Choroid plexus epithelial cell (primary cell): Measurements from ENCODE around the gene WRAP53.
A peak's percentile ranks its signal among the peaks of the same experiment; 100 is the strongest.

Experiments used
- DNase-seq: peaks from one replicate; pipeline ENCODE4 v3.0.0-alpha.2; 2010; ENCODE audit warnings: low read depth
- H3K4me3 ChIP-seq: 2 replicates; pipeline ENCODE4 v1.5.1; 2011; ENCODE audit warnings: low read depth, mild to moderate bottlenecking, control low read depth, low read length, moderate library complexity
- TF ChIP-seq, protein P1 (sequence below): conservative IDR thresholded peaks from 2 replicates; pipeline ENCODE4 v1.5.1; 2011; ENCODE audit warnings: low read depth, mild to moderate bottlenecking, control low read depth, inconsistent platforms, low read length, moderate library complexity

WRAP53 gene

DNA sequence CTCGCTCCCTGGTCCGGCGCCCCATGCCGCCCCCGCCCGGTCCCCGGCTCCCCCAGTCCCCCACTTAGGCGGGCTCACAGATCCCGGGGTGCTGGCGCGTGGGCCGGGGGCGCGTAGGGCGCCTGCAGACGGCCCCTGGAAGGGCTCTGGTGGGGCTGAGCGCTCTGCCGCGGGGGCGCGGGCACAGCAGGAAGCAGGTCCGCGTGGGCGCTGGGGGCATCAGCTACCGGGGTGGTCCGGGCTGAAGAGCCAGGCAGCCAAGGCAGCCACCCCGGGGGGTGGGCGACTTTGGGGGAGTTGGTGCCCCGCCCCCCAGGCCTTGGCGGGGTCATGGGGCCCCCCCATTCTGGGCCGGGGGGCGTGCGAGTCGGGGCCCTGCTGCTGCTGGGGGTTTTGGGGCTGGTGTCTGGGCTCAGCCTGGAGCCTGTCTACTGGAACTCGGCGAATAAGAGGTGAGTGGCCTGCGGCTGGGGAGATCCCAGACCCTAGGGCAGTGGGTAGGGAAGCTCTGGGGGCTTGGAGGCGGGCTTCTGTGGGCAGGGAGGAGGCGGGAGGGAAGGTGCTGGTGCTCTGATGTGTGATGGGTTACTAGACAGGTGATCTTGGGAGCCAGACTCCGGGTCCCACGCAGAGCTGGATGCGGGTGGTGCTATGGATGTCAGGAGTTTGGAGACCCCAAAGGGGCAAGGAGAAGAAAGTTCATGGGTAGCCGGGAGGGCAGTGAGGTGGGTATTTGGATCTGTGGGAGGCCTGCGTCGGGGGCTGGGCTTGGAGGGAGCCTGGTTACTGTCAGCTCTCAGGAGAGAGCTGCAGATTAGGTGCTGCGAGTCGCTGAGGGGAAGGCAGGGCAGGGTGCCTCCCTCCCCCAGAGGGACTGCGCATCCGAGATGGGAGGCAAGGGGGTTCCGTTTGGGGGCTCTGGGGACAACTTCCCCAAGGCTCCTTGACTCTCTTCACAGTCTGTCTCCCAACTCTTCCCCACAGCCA, 17.3 kb downstream of the WRAP53 start:
- TF ChIP-seq, protein P1, sequence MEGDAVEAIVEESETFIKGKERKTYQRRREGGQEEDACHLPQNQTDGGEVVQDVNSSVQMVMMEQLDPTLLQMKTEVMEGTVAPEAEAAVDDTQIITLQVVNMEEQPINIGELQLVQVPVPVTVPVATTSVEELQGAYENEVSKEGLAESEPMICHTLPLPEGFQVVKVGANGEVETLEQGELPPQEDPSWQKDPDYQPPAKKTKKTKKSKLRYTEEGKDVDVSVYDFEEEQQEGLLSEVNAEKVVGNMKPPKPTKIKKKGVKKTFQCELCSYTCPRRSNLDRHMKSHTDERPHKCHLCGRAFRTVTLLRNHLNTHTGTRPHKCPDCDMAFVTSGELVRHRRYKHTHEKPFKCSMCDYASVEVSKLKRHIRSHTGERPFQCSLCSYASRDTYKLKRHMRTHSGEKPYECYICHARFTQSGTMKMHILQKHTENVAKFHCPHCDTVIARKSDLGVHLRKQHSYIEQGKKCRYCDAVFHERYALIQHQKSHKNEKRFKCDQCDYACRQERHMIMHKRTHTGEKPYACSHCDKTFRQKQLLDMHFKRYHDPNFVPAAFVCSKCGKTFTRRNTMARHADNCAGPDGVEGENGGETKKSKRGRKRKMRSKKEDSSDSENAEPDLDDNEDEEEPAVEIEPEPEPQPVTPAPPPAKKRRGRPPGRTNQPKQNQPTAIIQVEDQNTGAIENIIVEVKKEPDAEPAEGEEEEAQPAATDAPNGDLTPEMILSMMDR = no peak
- H3K4me3 ChIP-seq = peak overlapping the region; percentile 36
- no peak for DNase-seq

DNA sequence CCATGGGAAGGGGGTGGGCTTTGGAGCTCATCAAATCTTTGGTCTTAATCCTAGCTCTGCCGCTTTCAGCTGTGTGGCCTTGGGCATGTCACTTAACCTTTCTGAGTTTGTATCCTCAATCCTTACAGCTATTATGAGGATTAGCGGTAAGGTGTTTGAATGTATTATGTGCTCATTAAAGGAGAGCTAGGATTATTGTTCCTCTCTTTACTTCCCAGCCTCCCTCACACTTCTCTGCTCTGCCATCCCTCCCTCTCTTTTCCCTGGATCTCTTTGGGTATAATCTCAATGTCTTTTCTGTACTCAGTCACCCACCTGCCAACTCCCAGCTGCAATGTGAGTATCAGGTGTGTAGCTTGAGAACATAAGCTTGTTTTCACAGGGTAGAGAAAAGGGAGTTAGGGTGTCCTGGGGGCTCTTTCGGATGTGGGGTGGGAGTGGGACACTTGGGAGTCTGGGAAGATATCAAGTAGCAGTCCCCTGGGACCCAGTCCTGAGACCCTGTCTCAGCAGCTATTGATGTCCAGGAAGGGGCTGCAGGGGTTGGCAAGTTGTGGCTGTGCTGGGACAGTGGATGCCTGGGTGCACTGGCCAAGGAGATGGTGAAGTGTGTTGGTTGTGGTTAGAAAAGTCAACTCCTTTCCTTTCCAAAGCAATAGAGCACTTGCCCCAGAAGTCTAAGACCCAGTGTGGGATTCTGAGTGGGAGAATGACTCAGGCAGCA, 18.5 kb downstream of the WRAP53 start:
- TF ChIP-seq, protein P1 = no peak
- no peak overlapping the region for H3K4me3 ChIP-seq
- DNase-seq = no peak

DNA sequence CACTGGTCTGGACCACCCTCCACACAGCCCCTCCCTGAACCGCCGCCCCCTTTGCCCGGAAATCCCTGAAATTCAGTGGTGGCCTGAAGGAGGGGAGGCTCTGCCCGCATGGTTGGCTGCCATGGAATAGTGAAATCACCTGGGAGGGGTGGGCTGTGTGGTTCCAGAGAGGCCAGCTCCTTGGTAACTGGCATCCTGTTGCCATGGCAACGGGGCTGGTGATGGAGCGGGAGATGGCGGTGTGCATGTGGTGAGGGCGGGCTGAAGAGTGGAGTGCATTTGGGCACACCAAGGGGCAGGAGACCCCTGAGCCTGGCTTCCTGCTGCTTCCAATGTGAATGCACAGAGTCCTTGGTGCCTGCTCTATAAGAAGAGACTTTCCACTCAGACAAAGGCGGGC, 19.2 kb downstream of the WRAP53 start:
- no peak for DNase-seq
- TF ChIP-seq, protein P1 = no peak
- H3K4me3 ChIP-seq = no peak overlapping the region

DNA sequence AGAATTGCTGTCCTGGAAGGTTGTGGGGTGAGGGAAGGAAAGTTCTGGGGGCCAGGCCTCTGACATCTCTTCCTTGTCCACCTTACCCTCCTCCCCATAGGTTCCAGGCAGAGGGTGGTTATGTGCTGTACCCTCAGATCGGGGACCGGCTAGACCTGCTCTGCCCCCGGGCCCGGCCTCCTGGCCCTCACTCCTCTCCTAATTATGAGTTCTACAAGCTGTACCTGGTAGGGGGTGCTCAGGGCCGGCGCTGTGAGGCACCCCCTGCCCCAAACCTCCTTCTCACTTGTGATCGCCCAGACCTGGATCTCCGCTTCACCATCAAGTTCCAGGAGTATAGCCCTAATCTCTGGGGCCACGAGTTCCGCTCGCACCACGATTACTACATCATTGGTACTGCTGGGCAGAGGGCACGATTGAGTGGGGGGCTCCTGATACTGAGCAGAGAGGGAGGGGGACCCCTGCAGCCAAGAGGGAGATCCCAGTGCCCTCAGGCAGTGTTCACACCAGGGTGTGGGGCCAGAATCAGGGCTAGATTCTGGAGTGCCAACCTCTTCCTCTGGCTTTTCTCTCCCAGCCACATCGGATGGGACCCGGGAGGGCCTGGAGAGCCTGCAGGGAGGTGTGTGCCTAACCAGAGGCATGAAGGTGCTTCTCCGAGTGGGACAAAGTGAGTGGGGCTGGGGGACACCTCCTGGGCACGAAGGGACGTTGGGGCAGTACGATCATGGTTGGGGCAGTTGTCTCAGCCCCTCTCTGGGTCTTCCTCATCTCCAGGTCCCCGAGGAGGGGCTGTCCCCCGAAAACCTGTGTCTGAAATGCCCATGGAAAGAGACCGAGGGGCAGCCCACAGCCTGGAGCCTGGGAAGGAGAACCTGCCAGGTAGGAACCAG, 19.8 kb downstream of the WRAP53 start:
- H3K4me3 ChIP-seq = no peak overlapping the region
- DNase-seq = no peak

DNA sequence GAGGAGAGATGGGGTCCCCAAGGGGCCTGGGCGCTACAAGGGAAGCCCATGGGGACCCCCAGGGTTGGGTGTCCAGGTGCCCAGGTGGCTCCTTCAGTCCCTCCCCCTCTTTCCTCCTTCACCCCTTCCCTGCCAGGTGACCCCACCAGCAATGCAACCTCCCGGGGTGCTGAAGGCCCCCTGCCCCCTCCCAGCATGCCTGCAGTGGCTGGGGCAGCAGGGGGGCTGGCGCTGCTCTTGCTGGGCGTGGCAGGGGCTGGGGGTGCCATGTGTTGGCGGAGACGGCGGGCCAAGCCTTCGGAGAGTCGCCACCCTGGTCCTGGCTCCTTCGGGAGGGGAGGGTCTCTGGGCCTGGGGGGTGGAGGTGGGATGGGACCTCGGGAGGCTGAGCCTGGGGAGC, 20.8 kb downstream of the WRAP53 start:
- no peak for DNase-seq
- TF ChIP-seq, protein P1 = no peak
- no peak overlapping the region for H3K4me3 ChIP-seq

More for the DNA sequence above, 19.8 kb downstream of the WRAP53 start:
- TF ChIP-seq, protein P1 = no peak

DNA sequence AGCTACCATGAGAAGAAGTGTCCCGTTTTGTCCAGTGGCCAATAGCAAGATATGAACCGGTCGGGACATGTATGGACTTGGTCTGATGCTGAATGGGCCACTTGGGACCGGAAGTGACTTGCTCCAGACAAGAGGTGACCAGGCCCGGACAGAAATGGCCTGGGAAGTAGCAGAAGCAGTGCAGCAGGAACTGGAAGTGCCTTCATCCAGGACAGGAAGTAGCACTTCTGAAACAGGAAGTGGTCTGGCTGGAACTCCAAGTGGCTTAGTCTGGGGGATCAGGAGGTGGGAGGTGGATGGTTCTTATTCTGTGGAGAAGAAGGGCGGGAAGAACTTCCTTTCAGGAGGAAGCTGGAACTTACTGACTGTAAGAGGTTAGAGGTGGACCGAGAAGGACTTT, 22.0 kb downstream of the WRAP53 start:
- DNase-seq = no peak
- no peak overlapping the region for H3K4me3 ChIP-seq
- TF ChIP-seq, protein P1 = no peak
